K562 (cell line): Measurements from ENCODE around the gene PPP1R3E. TPM values are rescaled to one million over a fixed set of nuclear protein-coding genes. Genes with fewer than 3 reads are reported as not detected.

Source experiments
- BRD9 ChIP-seq: fragments of 450-650 bp; IDR thresholded peaks from 2 replicates; pipeline ENCODE4 v1.6.1; 2018; ENCODE audit warnings: low read depth; ENCODE audit not compliant: partially characterized antibody
- BRF1 ChIP-seq: IDR thresholded peaks from 3 replicates; pipeline ENCODE4 v1.6.1; 2011; ENCODE audit warnings: borderline replicate concordance, mild to moderate bottlenecking; ENCODE audit not compliant: insufficient read length; ENCODE audit errors: extremely low read depth
- CBFA2T2 ChIP-seq: fragments of 450-650 bp; conservative IDR thresholded peaks from 2 replicates; pipeline ENCODE4 v1.6.1; 2017; ENCODE audit warnings: mild to moderate bottlenecking
- E2F3 ChIP-seq: fragments of 250-450 bp; sonication (Bioruptor Pico); IDR thresholded peaks from 2 replicates; pipeline ENCODE4 v1.4.0; 2020; ENCODE audit warnings: mild to moderate bottlenecking
- ELK1 ChIP-seq: sonication (generic); formaldehyde crosslinking; IDR thresholded peaks from 2 replicates; pipeline ENCODE4 v1.8.1; 2022; ENCODE audit warnings: missing genetic modification reagents
- HSF4 ChIP-seq: fragments of 250-450 bp; sonication (Bioruptor Pico); IDR thresholded peaks from 2 replicates; pipeline ENCODE4 v2.1.2; 2022; ENCODE audit warnings: mild to moderate bottlenecking, moderate library complexity, borderline replicate concordance
- NCOR1 ChIP-seq: fragments of 450-650 bp; IDR thresholded peaks from 2 replicates; pipeline ENCODE4 v1.6.1; 2016; ENCODE audit warnings: mild to moderate bottlenecking, moderate library complexity
- ZNF165 ChIP-seq: fragments of 250-450 bp; sonication (Bioruptor Pico); IDR thresholded peaks from 2 replicates; pipeline ENCODE4 v1.4.0; 2020; ENCODE audit warnings: borderline replicate concordance
- ZNF263 ChIP-seq: sonication (generic); formaldehyde crosslinking; IDR thresholded peaks from 2 replicates; pipeline ENCODE4 v1.8.0; 2022; ENCODE audit warnings: mild to moderate bottlenecking, missing genetic modification reagents, borderline replicate concordance
- polyA plus RNA-seq, 8 experiments: library from polyadenylated mRNA; depleted of rRNA in 4 of 8; stranded (reverse) in 5 of 8; unstranded in 3 of 8; fragments of >200 nt; fragmentation: Nextera tagmentation in 2 of 8; fragmentation: Illumina TruSeq in 1 of 8; extraction: Ambion mirVana in 2 of 8; extraction: Trizol in 1 of 8; gene quantifications; 2 replicates each; pipeline versions ENCODE4 v1.2.1 to v1.2.3, GENCODE V29; 2011 to 2014; ENCODE audit warnings: inconsistent platforms in 1 of 8, missing spikeins in 1 of 8
- total RNA-seq, 7 experiments: library from RNA; depleted of rRNA in 6 of 7; stranded (reverse); fragments of >200 nt in 6 of 7; fragmentation: Illumina TruSeq in 2 of 7; extraction: Trizol in 2 of 7; gene quantifications; 2 replicates each; pipeline versions ENCODE4 v1.2.1 to v1.2.3, GENCODE V29; 2011 to 2021; ENCODE audit warnings: low replicate concordance in 1 of 7
- TF ChIP-seq, protein P1 (sequence below): fragments of 250-450 bp; sonication (Bioruptor Pico); IDR thresholded peaks from 2 replicates; pipeline ENCODE4 v1.5.0; 2022; ENCODE audit warnings: mild to moderate bottlenecking
- TF ChIP-seq, protein P2 (sequence below): fragments of 450-650 bp; formaldehyde crosslinking; IDR thresholded peaks from 2 replicates; pipeline ENCODE4 v1.4.0; 2022; ENCODE audit warnings: missing genetic modification characterization
- TF ChIP-seq, protein P3 (sequence below), 2 experiments: fragments of 450-650 bp; IDR thresholded peaks; 2 replicates each; pipeline ENCODE4 v1.6.1; 2016; ENCODE audit warnings: mild to moderate bottlenecking in 2 of 2, borderline replicate concordance in 1 of 2, low read depth in 1 of 2, moderate library complexity in 1 of 2

The PPP1R3E gene
- total and polyA plus RNA-seq, 9 of the 15 experiments (the other 6 are each of a cell fraction or from before 2014, with no cell fraction given), result 3.2 to 18.4 (median 7.6) TPM

DNA sequence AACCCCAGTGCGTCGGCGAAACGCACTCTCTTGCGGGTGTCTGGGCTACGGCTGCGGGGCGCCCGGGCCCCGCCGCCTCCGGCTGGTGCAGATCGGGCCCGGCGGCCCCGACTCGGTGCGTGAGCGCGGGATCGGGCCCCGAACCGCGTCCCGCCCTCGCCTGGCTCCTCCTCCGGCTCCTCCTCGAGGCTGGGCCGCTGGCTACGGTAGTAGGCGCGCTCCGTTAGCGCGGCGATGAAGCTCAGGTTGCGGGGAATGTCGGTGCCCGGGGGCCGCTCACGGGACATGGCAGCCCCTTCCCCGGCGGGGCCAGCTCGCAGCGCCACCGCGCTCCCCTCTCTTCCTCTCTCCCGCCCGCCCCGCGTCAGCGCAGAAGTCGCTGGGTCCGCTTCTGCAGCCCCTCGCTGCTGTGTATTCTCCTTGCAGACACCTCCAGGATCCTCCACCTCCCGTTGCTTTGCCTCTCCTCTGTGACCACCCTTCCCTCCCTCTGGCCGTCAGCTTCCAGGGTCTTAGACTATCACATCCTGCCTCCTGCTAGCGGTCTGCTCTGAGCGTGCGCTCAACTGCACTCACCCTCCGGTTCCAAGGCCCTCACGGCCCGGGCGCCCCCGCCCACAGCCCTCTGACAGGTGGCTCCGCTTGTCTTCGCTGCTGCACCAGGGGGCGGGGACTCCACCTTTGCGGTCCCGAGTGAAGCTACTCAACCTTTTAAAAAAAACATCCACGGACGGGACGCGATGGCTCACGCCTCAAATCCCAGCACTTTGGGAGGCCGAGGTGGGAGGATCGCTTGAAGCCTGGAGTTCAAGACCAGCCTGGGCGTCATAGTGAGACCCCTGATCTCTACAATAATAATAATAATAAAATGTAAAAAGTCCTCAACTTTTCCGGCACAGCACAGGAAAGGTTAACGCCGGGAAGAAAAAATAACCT, at the start of gene PPP1R3E (continued):
- TF ChIP-seq, protein P1, sequence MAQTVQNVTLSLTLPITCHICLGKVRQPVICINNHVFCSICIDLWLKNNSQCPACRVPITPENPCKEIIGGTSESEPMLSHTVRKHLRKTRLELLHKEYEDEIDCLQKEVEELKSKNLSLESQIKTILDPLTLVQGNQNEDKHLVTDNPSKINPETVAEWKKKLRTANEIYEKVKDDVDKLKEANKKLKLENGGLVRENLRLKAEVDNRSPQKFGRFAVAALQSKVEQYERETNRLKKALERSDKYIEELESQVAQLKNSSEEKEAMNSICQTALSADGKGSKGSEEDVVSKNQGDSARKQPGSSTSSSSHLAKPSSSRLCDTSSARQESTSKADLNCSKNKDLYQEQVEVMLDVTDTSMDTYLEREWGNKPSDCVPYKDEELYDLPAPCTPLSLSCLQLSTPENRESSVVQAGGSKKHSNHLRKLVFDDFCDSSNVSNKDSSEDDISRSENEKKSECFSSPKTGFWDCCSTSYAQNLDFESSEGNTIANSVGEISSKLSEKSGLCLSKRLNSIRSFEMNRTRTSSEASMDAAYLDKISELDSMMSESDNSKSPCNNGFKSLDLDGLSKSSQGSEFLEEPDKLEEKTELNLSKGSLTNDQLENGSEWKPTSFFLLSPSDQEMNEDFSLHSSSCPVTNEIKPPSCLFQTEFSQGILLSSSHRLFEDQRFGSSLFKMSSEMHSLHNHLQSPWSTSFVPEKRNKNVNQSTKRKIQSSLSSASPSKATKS, result no peak
- 0 out of 2 replicates have a peak, but pooled peaks have one; percentile 36 for TF ChIP-seq ZNF263 (CRISPR knock-in tag)
- TF ChIP-seq BRF1, result no peak
- TF ChIP-seq ELK1, result no peak
- TF ChIP-seq, protein P2, sequence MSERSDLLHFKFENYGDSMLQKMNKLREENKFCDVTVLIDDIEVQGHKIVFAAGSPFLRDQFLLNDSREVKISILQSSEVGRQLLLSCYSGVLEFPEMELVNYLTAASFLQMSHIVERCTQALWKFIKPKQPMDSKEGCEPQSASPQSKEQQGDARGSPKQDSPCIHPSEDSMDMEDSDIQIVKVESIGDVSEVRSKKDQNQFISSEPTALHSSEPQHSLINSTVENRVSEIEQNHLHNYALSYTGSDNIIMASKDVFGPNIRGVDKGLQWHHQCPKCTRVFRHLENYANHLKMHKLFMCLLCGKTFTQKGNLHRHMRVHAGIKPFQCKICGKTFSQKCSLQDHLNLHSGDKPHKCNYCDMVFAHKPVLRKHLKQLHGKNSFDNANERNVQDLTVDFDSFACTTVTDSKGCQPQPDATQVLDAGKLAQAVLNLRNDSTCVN (CRISPR knock-in tag), result no peak
- TF ChIP-seq CBFA2T2, result no peak
- TF ChIP-seq ZNF165, result no peak
- TF ChIP-seq, protein P3, sequence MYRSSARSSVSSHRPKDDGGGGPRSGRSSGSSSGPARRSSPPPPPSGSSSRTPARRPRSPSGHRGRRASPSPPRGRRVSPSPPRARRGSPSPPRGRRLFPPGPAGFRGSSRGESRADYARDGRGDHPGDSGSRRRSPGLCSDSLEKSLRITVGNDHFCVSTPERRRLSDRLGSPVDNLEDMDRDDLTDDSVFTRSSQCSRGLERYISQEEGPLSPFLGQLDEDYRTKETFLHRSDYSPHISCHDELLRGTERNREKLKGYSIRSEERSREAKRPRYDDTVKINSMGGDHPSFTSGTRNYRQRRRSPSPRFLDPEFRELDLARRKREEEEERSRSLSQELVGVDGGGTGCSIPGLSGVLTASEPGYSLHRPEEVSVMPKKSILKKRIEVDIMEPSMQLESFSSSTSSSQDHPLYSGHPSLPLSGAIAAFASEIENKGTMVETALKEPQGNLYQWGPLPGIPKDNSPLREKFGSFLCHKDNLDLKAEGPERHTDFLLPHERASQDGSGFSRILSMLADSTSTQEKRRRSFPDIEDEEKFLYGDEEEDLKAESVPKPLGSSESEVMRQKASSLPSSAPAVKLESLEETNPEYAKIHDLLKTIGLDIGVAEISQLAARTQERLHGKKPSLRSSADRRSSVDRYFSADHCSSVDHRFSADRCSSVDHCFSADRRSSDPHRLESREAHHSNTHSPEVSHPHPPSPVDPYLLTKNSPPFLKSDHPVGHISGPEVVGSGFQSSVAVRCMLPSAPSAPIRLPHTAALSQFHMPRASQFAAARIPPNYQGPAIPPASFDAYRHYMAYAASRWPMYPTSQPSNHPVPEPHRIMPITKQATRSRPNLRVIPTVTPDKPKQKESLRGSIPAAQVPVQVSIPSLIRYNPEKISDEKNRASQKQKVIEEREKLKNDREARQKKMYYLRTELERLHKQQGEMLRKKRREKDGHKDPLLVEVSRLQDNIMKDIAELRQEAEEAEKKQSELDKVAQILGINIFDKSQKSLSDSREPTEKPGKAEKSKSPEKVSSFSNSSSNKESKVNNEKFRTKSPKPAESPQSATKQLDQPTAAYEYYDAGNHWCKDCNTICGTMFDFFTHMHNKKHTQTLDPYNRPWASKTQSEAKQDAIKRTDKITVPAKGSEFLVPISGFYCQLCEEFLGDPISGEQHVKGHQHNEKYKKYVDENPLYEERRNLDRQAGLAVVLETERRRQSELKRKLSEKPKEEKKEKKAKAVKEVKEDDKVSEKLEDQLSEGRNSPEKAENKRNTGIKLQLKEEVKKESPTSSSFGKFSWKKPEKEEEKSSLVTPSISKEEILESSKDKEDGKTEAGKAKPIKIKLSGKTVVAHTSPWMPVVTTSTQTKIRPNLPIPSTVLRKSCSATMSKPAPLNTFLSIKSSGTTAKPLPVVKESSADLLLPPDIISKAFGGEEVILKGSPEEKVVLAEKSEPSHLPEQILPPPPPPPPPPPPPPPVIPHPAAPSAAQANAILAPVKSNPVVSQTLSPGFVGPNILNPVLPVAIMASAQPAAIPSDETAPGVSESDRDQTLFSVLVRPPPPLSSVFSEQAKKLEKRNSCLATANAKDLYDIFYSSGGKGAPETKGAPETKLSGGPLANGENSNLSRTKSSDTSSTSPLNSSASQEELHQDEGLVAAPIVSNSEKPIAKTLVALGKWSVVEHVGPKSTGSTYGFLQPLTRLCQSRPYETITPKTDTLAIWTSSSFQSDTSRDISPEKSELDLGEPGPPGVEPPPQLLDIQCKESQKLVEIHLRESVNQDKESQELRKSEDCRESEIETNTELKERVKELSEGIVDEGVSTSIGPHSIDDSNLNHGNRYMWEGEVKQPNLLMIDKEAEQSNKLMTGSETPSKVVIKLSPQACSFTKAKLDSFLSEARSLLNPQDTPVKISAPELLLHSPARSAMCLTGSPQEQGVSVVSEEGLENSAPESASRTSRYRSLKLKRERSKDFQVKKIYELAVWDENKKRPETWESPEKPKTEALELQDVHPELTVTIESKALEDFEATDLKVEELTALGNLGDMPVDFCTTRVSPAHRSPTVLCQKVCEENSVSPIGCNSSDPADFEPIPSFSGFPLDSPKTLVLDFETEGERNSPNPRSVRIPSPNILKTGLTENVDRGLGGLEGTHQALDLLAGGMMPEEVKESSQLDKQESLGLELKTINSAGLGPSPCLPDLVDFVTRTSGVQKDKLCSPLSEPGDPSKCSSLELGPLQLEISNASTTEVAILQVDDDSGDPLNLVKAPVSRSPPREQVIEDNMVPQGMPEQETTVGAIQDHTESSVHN (IDR thresholded peaks at IDR 0.05; ENCODE audit: borderline replicate concordance in 1 of 2, low read depth in 1 of 2), result no peak
- no peak for TF ChIP-seq HSF4 (CRISPR knock-in tag)
- TF ChIP-seq NCOR1, result no peak
- peak; percentile 87 for TF ChIP-seq E2F3 (CRISPR knock-in tag)
- no peak for TF ChIP-seq BRD9
